Measurements from ENCODE around the gene TMEM253.

TMEM253 gene

GRCh38 chr14:21105095-21105494 lies 4.2 kb downstream of the TMEM253 start:
- no peak for DNase-seq

- no peak for DNase-seq
Measured at GRCh38 chr14:21106176-21106497, 5.3 kb downstream of the TMEM253 start.

DNA sequence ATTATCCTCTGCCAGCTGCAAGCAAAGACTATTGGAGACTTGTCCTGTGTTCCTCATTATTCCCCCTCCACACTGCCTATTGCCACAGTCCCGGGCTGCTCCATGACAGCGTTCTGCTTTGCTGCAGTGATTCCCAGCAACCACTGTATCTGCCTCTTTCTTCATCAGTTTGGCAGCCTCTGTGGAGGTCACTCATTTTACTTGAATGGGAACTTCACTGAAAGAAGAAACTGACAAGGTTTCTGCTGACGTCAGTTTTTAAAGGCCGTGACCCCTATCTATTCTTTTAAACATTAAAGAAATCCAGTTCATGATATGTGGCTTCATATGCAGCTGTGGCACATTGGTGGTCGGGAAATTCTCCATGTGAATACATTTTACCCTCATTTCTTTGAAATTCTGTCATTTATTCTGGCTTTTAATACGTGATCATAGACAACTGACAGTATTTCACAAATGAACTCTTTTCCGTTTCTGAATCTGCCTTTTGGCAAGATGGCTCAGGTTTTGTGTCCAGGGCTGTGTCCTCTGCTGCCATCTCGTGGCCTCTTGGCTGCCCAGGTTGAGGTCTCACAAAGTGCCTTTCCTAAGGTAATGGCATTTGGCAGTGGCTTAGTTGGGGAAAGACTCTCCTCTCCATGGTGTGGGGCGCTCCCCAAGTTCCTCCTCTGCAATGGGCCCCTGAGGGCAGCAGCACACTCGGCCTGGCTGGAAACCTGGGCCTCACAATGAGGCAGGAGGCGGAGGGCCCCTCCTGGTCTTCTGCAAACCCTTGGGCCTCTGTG lies 5.8 kb downstream of the TMEM253 start:
- peak; percentile 70 for DNase-seq

DNA sequence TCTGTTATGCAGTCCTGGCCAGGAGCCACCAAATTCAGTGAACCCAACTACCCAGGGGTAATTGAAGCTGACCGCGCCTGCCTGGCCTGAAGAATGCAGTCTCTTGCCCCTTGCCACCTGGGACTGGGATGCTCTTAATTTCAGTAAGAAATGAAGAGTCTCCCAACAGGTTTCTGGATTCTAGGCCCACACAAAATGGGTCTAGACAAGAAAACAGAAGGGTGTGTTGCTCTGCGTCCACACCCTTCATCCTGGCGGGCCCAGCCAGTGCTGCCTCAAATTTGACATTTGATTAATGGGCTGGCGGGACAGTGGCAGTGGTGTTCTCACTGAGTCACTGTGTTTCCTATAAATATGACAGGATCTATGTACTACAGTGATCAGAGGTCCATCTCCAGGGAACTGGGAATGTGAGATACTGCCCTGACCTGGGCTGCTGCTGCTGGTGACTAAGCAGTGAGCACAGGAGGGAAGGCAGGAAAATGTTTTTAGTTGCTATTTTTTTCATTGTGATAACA lies 6.5 kb downstream of the TMEM253 start:
- no peak for DNase-seq

- no peak for DNase-seq
Measured at GRCh38 chr14:21108791-21109190, 7.9 kb downstream of the TMEM253 start.

DNA sequence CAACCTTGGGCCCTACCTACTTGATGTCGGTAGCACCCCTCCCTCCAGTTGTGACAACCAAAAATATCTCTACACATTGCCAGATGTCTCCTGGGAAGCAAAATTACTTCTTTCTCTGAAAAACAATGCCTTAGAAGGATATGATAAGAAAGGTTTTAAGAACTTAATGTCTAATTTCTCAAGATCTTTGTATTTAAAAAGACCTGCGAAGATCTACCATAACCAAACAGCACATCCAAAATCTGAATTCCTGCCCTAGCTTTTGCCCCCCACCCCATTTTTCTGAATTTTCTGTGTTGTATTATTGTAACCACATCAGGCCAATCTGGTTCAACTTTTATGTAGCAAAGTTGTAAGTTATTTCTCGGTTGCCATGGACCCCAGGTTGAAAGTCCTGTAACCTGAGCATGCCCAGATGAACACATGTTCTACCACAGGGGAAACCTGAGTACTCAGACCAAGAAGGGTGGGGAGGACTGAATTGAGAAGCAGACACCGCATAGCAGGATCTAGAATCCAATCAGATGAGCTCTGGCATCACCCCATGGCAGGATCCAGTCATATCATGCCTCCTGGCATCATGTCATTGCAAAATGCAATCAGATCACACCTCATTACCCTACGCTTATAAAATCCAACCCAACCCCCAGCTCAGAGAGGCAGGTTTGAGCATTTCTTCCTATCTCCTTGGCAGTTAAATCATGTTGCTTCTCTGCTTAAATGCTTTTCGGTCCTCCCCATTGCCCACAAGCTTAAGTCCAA lies 8.7 kb downstream of the TMEM253 start:
- DNase-seq = no peak

GRCh38 chr14:21112255-21112654 lies 11.4 kb downstream of the TMEM253 start:
- no peak for DNase-seq

DNA sequence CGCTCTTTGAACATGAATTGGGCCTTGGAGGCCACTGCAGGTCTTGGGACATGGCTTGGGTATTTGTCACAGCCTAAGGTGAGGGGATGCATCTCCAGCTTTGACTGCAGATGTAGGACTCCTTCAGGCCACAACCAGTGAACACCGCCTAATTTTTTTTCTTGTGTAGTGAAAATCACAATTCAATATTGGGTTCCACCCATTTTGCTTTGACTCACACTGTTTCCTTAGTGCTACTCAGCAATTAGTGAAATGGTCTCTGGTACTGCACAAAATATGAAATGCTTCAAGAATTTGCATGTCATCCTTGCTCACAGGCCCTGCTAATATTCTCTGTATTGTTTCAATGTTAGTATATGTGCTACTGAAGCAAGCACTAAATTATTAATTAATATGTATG lies 12.5 kb downstream of the TMEM253 start:
- DNase-seq = no peak

GRCh38 chr14:21118933-21119332 lies 18.1 kb downstream of the TMEM253 start:
- no peak for DNase-seq

DNA sequence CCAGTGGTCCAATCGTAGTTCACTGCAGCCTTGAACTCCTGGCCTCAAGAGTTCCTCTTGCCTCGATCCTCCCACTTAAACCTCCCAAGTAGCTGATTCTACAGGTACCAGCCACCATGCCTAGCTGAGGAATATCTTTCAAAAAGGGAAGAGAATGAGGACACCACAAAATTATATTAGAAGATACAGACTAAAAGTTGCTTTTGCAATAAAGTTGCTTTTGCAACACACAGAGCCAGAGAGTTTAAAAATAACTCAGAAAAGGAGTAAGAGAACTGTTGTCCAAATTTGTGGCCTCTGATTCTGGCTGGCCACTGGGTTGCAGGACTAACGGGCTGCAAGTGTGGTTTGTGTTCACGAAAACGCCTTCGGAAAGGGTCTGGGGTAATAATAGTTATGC lies 19.8 kb downstream of the TMEM253 start:
- no peak for DNase-seq

DNA sequence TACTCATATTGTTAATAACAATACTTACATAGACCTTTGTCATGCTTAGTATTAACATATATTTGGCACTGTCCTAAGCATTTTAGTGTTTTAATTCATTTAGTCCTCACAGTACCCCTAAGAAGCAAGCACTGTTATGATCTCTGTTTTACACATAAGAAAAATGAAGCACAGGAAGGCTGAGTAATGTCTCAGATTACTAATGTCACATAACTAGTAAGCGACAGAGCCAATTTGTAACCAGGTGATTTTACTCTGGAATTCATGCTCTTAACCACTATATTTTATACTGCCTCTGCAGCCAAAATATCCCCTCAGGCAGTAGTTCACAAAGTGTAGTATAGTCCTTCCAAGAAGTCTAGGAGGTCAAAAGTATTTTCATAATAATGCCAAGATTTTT lies 20.3 kb downstream of the TMEM253 start:
- no peak for DNase-seq

GRCh38 chr14:21123429-21123828 lies 22.6 kb downstream of the TMEM253 start:
- DNase-seq = no peak

GRCh38 chr14:21133901-21134300 lies 33.0 kb downstream of the TMEM253 start:
- DNase-seq = no peak

GRCh38 chr14:21136024-21136423 lies 35.2 kb downstream of the TMEM253 start:
- peak; percentile 20 for DNase-seq

GRCh38 chr14:21142357-21142756 lies 41.5 kb downstream of the TMEM253 start:
- no peak for DNase-seq

DNA sequence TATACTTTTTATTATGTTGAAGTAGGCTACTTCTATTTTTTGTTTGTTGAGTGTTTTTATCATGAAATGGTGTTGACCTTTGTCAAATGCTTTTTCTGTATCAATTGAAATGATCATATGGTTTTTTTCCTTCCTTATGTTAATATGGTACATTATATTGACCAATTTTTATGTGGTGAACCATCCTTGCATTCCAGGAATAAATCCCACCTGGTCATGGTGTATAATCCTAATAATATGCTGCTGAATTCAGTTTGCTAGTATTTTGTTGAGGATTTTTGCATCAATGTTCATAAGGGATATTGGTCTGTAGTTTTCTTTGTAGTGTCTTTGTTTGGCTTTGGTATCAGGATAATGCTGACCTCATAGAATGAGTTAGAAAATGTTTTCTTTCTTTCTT lies 44.6 kb downstream of the TMEM253 start:
- no peak for DNase-seq

DNA sequence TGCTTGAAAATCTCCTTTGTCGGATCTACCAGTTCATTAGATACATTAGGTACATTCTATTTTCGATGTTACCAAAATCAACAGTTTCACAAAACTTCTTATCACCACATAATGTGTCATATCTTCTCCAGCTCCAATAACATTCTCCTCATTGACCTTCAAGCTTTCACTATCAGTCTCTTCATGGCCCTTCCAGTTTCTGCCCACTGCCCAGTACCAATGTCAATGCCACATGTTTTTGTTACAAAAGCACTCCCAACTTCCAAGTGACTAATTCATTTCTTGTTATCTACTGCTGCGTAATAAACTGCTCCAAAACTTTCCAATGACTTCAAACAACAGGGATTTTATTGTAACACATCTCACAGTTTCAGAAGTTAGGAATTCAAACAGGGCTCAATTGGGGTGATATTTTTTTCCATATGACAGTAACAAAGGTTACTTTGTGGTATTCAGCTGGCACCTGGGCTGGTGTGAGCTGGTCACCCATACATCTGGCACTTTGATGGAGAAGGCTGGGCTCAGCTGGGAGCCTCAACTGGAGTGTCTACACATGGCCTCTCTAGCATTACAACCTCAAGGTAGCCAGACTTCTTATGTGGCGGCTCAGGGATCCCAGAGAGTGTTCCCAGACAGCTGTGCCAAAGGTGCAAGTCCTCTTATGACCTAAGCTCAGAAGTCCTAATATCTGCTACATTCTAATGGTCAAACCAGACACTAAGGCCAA lies 48.9 kb downstream of the TMEM253 start:
- DNase-seq = no peak
